GM18873 (cell line): ENCODE data around the gene HEATR5A.
A peak's percentile ranks its signal among the peaks of the same experiment; 100 is the strongest.
"Not testable (repeated sequence)": the region's sequence is repeated elsewhere in the genome, so short reads cannot be mapped to it uniquely, and the experiment has no call there.

ENCODE experiments used
- ATAC-seq: cut with Tn5 transposase; IDR thresholded peaks from one replicate; pipeline ENCODE4 v1.9.1; 2021; ENCODE audit warnings: mild to moderate bottlenecking, moderate library complexity, moderate number of reproducible peaks; ENCODE audit not compliant: unreplicated experiment, low FRiP score

The HEATR5A gene

DNA sequence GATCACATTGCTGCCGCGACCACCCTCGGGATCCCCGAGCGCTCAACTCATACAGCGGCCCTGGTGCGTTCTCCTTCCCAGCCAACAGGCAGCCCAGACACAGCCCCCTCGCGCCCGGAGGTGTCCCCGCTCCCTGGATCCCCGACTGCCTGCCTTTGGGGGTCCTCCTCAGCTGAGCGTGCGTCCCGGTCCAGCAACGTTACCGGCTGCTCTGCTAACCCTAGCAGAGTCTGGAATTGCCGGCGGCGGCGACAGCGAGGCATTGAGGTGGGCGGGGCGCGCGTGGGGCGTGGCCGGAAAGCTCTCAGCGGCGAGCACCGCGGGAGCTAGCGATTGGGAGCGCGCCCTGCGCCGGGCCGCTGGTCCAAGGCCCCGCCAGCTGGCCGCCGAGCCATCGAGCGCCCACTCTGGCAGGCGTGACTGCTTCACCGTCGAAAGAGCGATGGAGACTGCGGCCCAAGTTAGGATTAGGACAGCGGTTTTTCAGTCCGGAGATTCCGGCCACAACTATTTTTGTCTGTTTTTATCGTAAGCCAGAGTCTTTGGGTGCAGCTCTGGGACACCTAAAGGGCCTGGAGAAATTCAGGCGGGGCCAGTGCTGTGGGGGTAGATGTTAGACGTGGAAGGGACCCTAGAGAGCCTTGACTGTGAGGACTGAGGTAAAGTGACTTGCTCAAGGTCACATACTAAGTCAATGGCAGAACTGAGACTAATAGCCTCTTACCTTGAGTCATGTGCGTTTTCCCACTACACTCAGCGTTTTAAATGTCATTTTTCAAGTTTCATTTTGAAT, at the start of gene HEATR5A:
HEATR5A (minus strand) TSS at position 232 of the 793 bp plus-strand sequence. CDS start 17,575 bp downstream, outside the sequence.
- peak; percentile 95 for ATAC-seq

DNA sequence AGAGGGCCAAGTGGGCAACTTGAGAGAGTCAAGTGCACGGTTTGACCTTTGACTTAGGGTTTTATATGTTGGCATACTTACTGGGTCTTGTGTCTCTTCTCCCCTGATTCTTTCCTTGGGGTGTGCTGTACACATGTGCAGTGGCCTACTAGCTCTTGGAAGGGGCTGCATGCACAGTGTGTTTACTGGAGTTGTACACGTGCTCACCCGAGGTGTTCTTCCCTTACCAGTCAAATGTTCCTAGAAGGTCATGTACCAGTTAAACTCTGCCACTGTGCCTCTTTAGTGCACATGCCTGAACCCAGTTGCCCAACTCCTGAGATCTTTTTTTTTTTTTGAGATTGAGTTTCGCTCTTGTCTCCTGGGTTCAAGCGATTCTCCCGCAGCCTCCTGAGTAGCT, 46.2 kb upstream of the HEATR5A start:
- no peak for ATAC-seq

DNA sequence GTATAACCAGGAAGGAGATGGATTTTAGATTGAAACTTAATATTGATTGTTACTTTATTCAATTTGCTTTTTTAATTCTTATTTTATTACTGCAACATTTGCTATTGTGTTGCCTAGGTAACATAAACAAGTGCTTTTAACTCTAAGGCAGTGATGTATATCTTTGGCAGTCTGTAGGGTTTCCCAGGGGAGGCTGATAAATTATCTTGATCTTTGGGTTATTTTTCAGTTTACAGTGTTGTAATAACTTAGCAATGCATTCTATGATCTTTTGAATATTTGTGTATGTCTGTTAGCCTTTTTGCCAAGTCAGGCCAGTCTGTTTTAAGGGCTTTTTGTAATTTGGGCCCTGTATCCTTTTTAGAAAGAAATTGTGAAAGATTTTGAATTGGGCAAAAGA, 44.8 kb upstream of the HEATR5A start:
- no peak for ATAC-seq

DNA sequence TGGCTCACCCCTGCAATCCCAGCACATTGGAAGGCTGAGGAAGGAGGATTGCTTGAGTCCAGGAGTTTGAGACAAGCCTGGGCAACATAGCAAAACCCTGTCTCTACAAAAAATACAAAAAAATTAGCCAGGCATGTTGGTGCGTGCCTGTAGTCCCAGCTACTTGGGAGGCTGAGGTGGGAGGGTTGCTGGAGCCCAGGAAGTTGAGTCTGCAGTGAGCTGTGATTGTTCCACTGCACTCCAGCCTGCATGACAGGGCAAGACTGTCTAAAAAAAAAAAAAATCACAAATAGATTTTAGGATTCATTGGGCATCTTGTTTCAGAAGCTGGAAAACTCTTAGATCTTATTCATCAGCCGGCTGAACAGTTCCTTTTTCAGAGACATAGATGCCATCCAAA, 42.1 kb upstream of the HEATR5A start:
- ATAC-seq: not testable (repeated sequence)

DNA sequence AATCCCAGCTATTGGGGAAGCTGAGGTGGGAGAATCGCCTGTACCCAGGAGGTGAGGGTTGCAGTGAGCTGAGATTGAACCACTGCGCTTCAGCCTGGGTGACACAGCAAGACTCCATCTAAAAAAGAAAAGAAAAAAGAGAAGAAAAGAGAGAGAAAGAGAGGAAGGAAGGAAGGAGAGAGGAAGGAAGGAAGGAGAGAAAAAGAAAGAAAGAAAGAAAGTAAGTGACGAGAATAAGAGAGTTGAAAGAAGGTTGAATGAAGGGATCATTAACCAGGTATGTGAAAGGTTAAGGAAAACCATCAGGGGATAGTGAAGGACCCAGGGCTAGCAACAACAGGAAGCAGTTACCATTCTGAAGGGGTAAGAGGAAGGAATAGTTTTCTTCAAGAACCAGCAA, 41.2 kb upstream of the HEATR5A start:
- ATAC-seq: no peak

DNA sequence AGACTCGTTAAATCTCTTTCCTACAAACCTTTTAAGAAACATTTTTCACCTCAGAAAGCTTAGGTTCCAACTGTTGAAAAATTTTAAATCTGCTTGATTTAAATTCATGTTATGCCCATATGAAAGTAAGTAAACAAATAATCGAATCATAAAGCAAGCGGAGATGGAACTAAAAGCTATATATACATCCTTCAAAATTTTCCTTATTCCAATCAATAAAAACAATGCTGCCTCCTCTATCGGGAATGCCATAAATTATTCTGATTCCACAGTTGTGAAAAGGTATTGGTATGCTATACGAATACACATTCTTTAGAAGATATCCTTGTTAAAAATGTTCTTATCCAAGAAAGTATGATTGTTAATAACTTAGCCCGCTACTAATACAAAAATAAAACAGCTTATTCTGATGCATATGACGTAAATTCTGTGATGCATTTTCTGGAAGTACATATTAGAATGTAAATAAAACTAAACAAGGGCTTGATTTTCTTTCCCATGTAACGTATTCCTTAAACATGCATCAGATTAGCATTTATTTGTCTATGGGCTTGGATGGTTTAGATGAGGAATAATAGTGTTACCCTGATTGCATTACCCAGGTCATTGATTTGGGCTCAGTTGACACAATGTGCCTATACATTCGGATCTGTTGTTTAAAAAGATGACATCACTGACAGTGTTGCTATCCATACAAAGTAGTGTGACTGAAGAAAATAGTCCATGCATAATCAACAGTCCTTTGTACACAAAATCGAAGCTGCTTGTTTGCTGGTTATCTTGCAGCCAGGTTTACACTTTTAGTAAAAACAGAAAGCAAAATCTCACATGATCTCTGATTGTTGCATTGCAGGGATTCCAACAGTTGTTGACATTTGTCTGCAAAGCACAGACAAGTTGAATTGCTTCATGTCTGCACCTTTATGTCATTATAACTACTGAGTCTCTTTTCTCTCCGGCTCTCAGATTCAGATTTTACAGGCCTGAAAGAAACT, 37.6 kb upstream of the HEATR5A start:
- no peak for ATAC-seq

DNA sequence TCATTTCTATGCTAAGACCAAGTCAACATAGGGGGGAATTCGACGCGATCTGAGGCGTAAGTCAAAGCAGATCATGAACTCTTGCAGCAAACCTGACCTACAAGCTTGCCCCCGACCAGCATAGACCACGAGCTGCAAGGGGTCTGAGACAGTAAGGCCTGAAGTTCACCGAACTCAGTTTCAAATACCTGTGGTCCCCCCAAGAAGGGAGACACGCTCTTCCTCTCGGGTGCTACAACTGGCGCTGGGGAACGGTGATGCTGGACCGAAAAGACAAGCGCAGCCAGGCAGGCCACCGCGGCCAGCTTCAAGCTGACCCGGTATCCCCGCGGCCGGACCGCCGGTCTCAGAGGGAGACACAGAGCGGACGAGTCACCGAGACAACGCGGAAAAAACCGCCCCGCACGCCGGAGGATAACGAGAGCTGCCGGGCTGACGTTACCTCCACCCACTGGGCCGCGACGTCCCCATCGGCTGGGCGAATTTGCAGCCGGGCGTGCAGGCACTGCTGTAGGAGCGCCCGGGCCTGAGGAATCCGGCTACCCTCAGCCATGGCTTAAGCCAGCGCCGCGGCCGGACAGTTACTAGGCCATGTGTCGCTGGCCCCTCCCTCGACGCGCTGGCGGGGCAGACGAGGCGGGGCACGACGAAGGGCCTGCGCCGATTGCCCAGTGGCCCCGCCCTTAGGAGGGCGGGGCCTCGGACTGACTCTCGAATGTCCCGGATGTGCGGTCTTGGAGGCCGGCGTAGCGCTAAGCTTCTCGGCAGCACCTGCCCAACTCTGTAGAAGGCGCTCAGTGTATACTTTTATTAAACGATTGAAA, 36.7 kb upstream of the HEATR5A start, which contains the start of gene DTD2:
DTD2 (minus strand) TSS at position 666 of the 824 bp plus-strand sequence; CDS start at position 553, 113 bp downstream.
- peak; percentile 96 for ATAC-seq

DNA sequence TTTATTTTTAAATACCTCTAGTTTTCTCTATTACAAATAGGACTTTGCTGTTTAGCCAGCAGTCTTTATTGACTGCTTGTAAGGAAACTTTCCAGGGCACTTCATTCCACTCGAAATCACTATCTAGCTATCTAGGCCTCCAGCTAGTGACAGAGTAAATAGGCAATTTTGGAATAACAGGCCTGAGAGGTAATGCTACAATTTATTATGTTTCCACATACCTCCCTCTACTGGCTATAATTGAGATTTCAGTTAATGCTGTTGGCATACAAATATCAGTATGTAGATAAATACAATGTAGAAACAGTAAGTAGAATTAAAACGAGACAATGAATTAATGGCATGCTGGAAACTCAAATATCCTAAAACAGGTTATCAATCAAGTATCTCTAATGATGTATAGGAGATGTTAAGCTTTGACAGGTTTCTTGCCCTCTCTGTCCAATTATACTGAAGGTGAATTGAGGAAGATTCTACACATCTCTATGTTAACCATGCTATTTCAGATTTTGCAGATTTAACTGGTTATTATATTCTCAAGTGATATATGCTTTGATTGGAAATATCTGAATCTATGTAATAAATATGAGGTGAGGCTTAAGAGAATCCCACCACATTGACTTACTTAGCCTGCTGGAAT, 29.7 kb upstream of the HEATR5A start:
- ATAC-seq: peak; percentile 54

DNA sequence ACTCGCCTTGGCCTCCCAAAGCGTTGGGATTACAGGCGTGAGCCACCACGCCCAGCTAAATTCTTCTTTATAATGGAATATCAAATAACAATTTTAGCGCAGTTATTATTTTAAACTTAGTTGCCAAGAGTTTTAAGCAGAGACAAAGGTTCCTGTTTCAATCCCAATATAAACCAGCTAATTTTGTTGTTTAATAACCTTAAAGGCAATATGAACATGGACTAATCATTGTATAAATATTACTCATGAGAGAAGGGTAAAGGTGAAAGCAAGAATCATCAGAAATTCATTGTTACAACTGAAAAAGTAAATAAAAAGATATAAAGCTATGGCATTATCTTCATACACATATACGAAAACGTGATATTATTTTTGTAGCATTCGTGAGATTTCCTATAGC, 28.8 kb upstream of the HEATR5A start:
- ATAC-seq: no peak

DNA sequence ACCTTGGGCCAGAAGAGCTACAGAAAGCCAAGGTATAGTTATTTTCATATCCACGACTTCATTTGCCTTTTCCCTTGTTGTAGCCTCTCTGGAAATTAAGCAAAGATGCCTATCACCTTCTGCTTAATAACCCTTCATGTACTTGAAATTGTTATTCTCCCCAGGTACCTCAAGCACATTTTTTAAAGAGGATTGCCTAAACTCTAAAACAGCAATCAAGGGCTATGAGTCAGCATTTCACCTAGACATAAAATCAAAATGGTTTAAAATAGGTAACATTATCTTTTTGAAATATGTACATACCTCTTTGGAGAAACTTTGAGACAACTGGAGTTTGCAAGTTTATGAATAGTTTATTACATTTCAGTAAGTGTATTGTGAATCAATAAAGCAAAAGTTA, 25.4 kb upstream of the HEATR5A start:
- no peak for ATAC-seq

DNA sequence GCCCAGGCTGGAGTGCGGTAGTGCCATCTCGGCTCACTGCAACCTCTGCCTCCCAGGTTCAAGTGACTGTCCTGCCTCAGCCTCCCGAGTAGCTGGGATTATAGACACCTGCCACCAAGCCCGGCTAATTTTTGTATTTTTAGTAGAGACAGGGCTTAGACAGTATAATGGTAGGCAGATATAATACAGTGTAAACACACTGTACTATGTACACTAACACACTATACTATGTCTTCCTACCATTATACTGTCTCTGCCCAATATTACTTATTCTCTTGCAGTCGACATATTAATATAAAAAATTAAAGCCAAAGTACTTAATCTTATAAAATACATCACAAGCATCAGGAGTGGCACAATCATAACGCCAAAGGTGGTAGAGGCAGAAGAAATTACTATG, 21.9 kb upstream of the HEATR5A start:
- ATAC-seq: no peak

DNA sequence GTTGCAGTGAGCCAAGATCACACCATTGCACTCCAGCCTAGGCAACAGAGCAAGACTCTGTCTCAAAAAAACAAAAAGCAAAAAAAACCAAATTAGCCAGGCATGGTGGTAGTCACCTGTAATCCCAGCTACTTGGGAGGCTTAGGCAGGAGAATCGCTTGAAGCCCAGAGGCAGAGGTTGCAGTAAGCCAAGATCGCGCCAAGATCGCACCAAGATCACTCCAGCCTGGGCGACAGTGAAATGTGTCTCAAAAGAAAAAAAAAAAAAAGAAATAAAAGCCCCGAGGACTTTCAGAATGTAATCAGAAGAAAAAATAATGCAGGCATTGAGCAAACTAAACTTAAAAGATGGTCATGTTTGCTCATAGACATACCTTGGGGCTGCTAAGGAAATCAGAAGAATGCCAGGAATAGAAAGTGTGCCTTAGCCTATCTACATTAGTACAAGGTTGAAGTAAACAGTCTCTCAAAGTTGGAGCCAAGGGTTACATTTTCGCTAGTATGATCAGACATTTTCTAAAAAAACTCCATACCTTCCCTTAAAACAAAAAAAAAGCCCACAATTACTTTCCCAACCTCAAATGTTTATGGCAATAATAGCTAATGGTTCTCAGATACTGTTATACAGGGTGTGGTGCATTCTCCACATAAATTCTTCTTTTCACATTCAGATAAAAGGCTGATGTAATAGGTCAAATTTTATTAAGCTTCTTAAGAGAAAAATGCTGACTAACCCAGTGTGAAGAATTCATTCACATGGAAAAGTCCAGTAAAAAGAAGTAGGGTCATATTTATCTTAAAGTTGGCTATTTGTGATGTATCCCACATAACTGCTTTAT, 21.1 kb upstream of the HEATR5A start:
- no peak for ATAC-seq

DNA sequence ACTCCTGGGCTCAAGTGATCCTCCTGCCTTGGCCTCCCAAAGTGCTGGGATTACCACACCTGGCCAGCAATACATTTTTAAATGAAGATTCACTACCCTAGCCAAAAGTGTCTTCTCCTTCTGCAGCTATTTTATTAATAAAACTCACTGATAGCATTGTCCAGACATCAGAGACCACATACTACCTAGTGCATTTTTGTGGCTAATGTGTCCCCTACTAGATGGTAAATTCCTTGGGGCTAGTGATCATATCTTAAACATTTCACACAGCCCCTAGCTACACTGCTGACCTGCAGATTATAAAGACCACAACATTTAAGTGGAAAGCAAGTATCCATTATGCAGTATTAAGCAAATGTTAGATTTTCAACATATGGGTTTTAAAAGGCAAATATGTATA, 19.9 kb upstream of the HEATR5A start:
- ATAC-seq: no peak

DNA sequence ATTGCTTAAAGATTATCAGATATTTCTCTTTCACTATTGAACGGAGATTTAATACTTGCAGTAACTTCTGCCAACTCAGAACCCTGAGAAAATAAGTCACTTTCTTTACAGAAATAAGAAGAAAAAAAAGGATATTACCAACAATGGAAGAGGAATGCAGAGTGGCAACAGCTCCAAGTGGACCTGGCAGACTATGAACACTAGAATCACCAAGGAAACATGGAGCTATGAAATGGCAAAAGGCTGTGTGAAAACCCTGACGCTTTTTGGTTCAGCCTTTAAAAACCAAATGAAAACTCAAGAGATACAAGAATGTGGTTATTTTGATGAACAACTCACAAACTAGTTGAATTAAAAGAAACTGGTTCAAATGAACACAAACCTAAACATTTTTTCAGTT, 19.2 kb upstream of the HEATR5A start:
- ATAC-seq: no peak

DNA sequence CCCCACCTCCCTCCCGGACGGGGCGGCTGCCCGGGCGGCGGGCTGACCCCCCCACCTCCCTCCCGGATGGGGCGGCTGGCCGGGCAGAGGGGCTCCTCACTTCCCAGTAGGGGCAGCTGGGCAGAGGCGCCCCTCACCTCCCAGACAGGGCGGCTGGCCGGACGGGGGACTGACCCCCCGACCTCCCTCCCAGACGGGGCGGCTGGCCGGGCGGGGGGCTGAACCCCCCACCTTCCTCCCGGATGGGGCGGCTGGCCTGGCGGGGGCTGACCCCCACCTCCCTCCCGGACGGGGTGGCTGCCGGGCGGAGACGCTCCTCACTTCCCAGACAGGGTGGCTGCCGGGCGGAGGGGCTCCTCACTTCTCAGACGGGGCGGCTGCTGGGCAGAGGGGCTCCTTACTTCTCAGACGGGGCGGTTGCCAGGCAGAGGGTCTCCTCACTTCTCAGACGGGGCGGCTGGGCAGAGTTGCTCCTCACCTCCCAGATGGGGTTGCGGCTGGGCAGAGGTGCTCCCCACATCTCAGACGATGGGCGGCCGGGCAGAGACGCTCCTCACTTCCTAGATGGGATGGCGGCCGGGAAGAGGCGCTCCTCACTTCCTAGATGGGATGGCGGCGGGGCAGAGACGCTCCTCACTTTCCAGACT, 16.8 kb upstream of the HEATR5A start:
- ATAC-seq: not testable (repeated sequence)

DNA sequence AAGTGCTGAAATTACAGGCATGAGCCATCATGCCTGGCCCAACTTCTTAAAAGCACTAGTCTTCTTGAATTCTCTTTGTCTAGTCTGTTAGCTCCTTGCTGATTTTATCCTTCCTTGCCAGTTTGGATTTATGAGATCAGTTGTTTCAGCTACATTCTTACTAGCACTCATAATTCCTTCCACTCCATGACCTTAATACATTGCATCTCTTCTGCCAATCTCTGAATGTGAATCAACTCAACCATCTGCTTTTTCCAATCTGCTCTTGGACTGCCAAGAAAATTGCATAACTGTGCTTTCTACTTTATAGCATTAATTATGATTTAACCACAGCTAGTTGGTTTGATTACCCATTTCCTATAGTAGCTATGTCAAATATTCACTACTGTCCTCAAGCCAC, 14.9 kb upstream of the HEATR5A start:
- ATAC-seq: no peak

DNA sequence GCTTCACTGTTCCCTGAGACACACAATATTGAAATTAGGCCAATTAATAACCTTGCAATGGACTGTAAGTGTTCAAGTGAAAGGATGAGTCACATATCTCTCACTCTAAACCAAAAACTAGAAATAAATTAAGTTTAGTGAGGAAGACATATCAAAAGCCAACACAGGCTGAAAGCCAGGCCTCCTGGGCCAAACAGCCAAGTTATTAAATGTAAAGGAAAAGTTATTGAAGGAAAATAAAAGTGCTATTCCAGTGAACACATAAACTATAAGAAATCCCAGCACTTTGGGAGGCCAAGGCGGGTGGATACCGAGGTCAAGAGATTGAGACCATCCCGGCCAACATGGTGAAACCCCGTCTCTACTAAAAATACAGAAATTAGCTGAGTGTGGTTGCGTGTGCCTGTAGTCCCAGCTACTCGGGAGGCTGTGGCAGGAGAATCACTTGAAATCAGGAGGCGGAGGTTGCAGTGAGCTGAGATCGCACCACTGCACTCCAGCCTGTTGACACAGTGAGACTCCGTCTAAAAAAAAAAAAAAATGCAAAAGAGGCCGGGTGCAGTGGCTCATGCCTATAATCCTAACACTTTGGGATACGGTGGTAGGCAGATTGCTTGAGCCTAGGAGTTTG, 10.4 kb upstream of the HEATR5A start:
- ATAC-seq: no peak

DNA sequence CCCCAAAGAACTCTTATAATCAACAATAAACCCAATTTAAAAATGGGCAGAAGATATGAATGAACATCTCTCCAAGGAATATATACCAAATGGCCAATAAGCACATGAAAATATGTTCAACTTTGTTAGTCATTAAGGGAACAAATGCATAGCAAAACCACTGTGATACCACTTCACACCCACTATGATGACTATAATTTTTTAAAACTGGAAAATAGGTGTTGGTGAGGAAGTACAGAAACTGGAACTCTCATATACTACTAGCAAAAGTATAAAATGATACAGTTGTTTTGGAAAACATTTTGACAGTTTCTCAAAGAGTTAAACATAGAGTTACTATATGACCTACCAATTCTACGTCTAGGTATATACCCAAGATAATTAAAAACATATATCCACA, 9.4 kb upstream of the HEATR5A start:
- ATAC-seq: no peak
